Stimulated activated CD8-positive, alpha-beta memory T cell treated with anti-CD3 and anti-CD28 coated beads, Interleukin-2, amount 100 ng/mL, for 1 hour (primary cell): ENCODE measurements around the gene FPR2.
"Not testable (repeated sequence)": the region's sequence is repeated elsewhere in the genome, so short reads cannot be mapped to it uniquely, and the experiment has no call there.

Experiments used
- DNase-seq, 2 donors: peaks; one replicate each; pipeline ENCODE4 v3.0.0-alpha.2; 2020; ENCODE audit warnings: low read depth in 2 of 2

The FPR2 gene

GRCh38 chr19:51805396-51805795, 44.4 kb downstream of the FPR2 start:
- DNase-seq = not testable (repeated sequence)

GRCh38 chr19:51806571-51806970, 45.6 kb downstream of the FPR2 start:
- DNase-seq = not testable (repeated sequence)

- DNase-seq = no peak
Measured at GRCh38 chr19:51807111-51807701, 46.2 kb downstream of the FPR2 start.

GRCh38 chr19:51807925-51808324, 46.9 kb downstream of the FPR2 start:
- no peak for DNase-seq

- no peak for DNase-seq
Measured at GRCh38 chr19:51808333-51808986, 47.5 kb downstream of the FPR2 start.

GRCh38 chr19:51809787-51810186, 48.8 kb downstream of the FPR2 start:
- no peak for DNase-seq

GRCh38 chr19:51810223-51810622, 49.2 kb downstream of the FPR2 start:
- no peak for DNase-seq

- no peak for DNase-seq
Measured at GRCh38 chr19:51811344-51811743, 50.4 kb downstream of the FPR2 start.

- no peak for DNase-seq
Measured at GRCh38 chr19:51815043-51815442, 54.1 kb downstream of the FPR2 start.

GRCh38 chr19:51816711-51817110, 55.7 kb downstream of the FPR2 start:
- DNase-seq = no peak

- DNase-seq = no peak
Measured at GRCh38 chr19:51820011-51820410, 59.0 kb downstream of the FPR2 start.
